ENCODE results near the gene ANKS3.

- no peak for TF ChIP-seq CTCF (IDR thresholded peaks at IDR 0.05; ENCODE audit: low read depth, low read length)
- TF ChIP-seq MAX (IDR thresholded peaks at IDR 0.05; ENCODE audit: low read depth, low read length), result no peak
These were observed 5.4 kb downstream of the ANKS3 start for GRCh38 chr16:4728676-4729075.

Measured in NB4 (cell line).